OCI-LY7 (cell line): ENCODE measurements around the gene CHST13. TPM values are rescaled to one million over a fixed set of nuclear protein-coding genes. Genes with fewer than 3 reads are reported as not detected.
A peak's percentile ranks its signal among the peaks of the same experiment; 100 is the strongest.

Experiments used
- Bru-seq: library from RNA; stranded (reverse); fragments of 400-500 nt; gene quantifications from one replicate; lab custom pipeline; 2021; lab: Mats Ljungman, UMichigan
- BruChase-seq, 2 experiments: library from RNA; stranded (reverse); fragments of 400-500 nt; gene quantifications; one replicate each; lab custom pipeline; 2021; lab: Mats Ljungman, UMichigan
- BruUV-seq: library from RNA; stranded (reverse); fragments of 400-500 nt; replicated peaks from 2 replicates; lab custom pipeline; 2021; lab: Mats Ljungman, UMichigan
- CTCF ChIA-PET: fragments of 300-600 bp; sonication (Branson Sonifier 250); formaldehyde crosslinking; loops from one replicate; lab custom pipeline; 2022; ENCODE audit warnings: antibody characterized with exemption; ENCODE audit not compliant: unreplicated experiment; lab: Charles Lee
- POLR2A ChIA-PET: fragments of 300-600 bp; sonication (Branson Sonifier 250); formaldehyde crosslinking; loops from one replicate; lab custom pipeline; 2022; ENCODE audit warnings: antibody characterized with exemption; lab: Charles Lee
- DNase-seq: peaks from one replicate; pipeline ENCODE4 v3.0.0-alpha.2; 2015; ENCODE audit warnings: low spot score
- H2AFZ ChIP-seq: fragments of 200-600 bp; sonication (generic), shearing (Covaris generic); 2 replicates; pipeline ENCODE4 v1.6.1; 2014; ENCODE audit warnings: mild to moderate bottlenecking, antibody characterized with exemption, low read length, moderate library complexity
- H3K27ac ChIP-seq: fragments of 200-600 bp; sonication (generic); 2 replicates; pipeline ENCODE4 v1.5.1; 2014; ENCODE audit warnings: mixed run types, low read depth, mild to moderate bottlenecking, moderate library complexity, low read length, inconsistent platforms; ENCODE audit not compliant: poor library complexity, severe bottlenecking
- H3K36me3 ChIP-seq: fragments of 200-600 bp; sonication (generic); 2 replicates; pipeline ENCODE4 v1.6.1; 2014; ENCODE audit warnings: mild to moderate bottlenecking, antibody characterized with exemption, low read length, moderate library complexity, mixed read lengths; ENCODE audit not compliant: insufficient read depth
- H3K4me1 ChIP-seq: fragments of 200-600 bp; sonication (generic); 2 replicates; pipeline ENCODE4 v1.5.1; 2014; ENCODE audit warnings: mild to moderate bottlenecking, low read length; ENCODE audit not compliant: insufficient read depth, poor library complexity, severe bottlenecking
- H3K4me2 ChIP-seq: fragments of 200-600 bp; sonication (generic); 2 replicates; pipeline ENCODE4 v1.6.1; 2014; ENCODE audit warnings: mild to moderate bottlenecking, low read length
- H3K4me3 ChIP-seq: fragments of 200-600 bp; sonication (generic); 2 replicates; pipeline ENCODE4 v1.5.1; 2014; ENCODE audit warnings: mild to moderate bottlenecking, low read depth, low read length; ENCODE audit not compliant: poor library complexity, severe bottlenecking
- H3K79me2 ChIP-seq: fragments of 200-600 bp; sonication (generic); 2 replicates; pipeline ENCODE4 v1.6.1; 2016; ENCODE audit warnings: low read depth, mild to moderate bottlenecking, low read length, moderate library complexity, mixed read lengths; ENCODE audit not compliant: insufficient read depth
- H3K9me2 ChIP-seq: fragments of 200-600 bp; sonication (generic); 2 replicates; pipeline ENCODE4 v1.6.1; 2016; ENCODE audit warnings: mild to moderate bottlenecking, low read length, mixed read lengths; ENCODE audit not compliant: insufficient read depth
- H3K9me3 ChIP-seq: fragments of 200-600 bp; sonication (generic); 2 replicates; pipeline ENCODE4 v1.6.1; 2014; ENCODE audit warnings: mild to moderate bottlenecking, mixed run types, low read length, mixed read lengths
- H4K20me1 ChIP-seq: fragments of 200-600 bp; sonication (generic); 2 replicates; pipeline ENCODE4 v1.6.1; 2014; ENCODE audit warnings: mild to moderate bottlenecking, antibody characterized with exemption, low read length, moderate library complexity, mixed read lengths; ENCODE audit not compliant: insufficient read depth
- EZH2phosphoT487 ChIP-seq: fragments of 200-600 bp; sonication (generic); IDR thresholded peaks from 2 replicates; pipeline ENCODE4 v1.6.1; 2018; ENCODE audit warnings: low read depth, borderline replicate concordance, mild to moderate bottlenecking, mixed run types, antibody characterized with exemption, low read length, moderate library complexity, mixed read lengths
- intact Hi-C: fragments of 100-400 bp; cut with micrococcal nuclease; formaldehyde crosslinking; loops from one replicate; pipeline ENCODE4 v1.10.0; 2022; ENCODE audit not compliant: unreplicated experiment
- long read RNA-seq: library from polyadenylated mRNA; stranded (forward); transcript quantifications from one replicate; pipeline ENCODE4 v2.0.0, GENCODE V29; 2022
- total RNA-seq, 2 experiments: library from RNA; depleted of rRNA in 1 of 2; stranded (reverse); fragments of >200 nt in 1 of 2; shearing (Covaris generic) in 1 of 2; gene quantifications; 2 replicates each; pipeline ENCODE4 v1.2.3, GENCODE V29; 2014 to 2022
- TF ChIP-seq, protein P1 (sequence below): fragments of 200-600 bp; sonication (generic); conservative IDR thresholded peaks from 2 replicates; pipeline ENCODE4 v1.5.1; 2014; ENCODE audit warnings: mild to moderate bottlenecking, antibody characterized with exemption, low read length, moderate library complexity, mixed read lengths

CHST13 gene, protein sequence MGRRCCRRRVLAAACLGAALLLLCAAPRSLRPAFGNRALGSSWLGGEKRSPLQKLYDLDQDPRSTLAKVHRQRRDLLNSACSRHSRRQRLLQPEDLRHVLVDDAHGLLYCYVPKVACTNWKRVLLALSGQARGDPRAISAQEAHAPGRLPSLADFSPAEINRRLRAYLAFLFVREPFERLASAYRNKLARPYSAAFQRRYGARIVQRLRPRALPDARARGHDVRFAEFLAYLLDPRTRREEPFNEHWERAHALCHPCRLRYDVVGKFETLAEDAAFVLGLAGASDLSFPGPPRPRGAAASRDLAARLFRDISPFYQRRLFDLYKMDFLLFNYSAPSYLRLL
- total RNA-seq (2014; rRNA removed; shearing (Covaris generic)) (not detected in 2 replicates), total RNA-seq (2022) (not detected in 2 replicates), Bru-seq, nascent RNA (not detected), BruChase-seq, experiment 1, labeled RNA remaining after a 6-hour chase (not detected), BruChase-seq, experiment 2, labeled RNA remaining after a 2-hour chase (not detected)
- long read RNA-seq = 0 reads

DNA sequence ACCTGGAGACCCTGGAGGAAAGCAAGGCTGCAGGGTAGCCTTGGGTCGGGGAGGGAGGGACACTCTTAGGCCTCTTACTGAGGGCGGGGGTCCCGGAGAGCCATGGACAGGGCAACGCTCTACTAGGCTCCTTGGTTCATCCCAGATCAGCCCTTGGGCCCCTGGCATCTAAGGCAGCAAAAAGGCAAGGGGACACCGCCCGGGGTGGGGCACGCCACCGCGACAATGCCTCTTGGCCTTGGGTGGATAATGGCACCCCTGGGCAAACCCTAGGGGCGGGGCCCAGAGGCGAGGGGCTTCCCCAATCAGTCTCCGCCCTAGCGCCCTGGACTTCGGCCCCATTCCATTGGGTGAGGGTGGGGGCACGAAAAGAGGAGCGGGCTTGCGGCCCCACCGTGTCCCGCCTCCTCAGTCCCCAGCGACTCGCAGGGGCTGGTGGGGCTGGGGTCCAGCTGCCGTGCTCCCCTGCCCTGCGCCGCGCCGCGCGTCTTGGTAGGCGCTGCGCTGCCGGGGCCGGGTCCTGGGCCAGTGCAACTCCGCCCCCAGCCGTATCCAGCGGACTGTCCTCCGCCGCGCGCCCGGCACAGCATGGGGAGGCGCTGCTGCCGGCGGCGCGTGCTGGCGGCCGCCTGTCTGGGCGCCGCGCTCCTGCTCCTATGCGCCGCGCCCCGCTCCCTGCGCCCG, at the start of gene CHST13:
CHST13 (plus strand) TSS at position 411 of the 684 bp plus-strand sequence; CDS start at position 589, 178 bp downstream.
- CTCF ChIA-PET = no interaction called here
- Histone ChIP-seq H2AFZ (no peak within 1 kb of the TSS), H3K4me3 (no peak within 1 kb of the TSS), H3K9me2 (no peaks in the 10 kb centered on the region), H3K4me2 (no peak within 1 kb of the TSS), H3K27ac (no peak within 1 kb of the TSS), H4K20me1 (no peaks in the 10 kb centered on the region), H3K79me2 (no peaks in the 10 kb centered on the region), H3K4me1 (no peaks in the 10 kb centered on the region), H3K9me3 (no peaks in the 10 kb centered on the region), H3K36me3 (no peaks in the 10 kb centered on the region)
- TF ChIP-seq, protein P1, sequence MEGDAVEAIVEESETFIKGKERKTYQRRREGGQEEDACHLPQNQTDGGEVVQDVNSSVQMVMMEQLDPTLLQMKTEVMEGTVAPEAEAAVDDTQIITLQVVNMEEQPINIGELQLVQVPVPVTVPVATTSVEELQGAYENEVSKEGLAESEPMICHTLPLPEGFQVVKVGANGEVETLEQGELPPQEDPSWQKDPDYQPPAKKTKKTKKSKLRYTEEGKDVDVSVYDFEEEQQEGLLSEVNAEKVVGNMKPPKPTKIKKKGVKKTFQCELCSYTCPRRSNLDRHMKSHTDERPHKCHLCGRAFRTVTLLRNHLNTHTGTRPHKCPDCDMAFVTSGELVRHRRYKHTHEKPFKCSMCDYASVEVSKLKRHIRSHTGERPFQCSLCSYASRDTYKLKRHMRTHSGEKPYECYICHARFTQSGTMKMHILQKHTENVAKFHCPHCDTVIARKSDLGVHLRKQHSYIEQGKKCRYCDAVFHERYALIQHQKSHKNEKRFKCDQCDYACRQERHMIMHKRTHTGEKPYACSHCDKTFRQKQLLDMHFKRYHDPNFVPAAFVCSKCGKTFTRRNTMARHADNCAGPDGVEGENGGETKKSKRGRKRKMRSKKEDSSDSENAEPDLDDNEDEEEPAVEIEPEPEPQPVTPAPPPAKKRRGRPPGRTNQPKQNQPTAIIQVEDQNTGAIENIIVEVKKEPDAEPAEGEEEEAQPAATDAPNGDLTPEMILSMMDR = no peak
- TF ChIP-seq EZH2phosphoT487 = no peak
- DNase-seq = no peak
- POLR2A ChIA-PET = no interaction called here
- BruUV-seq = no TSS peak
- intact Hi-C loops = no loop called here

DNA sequence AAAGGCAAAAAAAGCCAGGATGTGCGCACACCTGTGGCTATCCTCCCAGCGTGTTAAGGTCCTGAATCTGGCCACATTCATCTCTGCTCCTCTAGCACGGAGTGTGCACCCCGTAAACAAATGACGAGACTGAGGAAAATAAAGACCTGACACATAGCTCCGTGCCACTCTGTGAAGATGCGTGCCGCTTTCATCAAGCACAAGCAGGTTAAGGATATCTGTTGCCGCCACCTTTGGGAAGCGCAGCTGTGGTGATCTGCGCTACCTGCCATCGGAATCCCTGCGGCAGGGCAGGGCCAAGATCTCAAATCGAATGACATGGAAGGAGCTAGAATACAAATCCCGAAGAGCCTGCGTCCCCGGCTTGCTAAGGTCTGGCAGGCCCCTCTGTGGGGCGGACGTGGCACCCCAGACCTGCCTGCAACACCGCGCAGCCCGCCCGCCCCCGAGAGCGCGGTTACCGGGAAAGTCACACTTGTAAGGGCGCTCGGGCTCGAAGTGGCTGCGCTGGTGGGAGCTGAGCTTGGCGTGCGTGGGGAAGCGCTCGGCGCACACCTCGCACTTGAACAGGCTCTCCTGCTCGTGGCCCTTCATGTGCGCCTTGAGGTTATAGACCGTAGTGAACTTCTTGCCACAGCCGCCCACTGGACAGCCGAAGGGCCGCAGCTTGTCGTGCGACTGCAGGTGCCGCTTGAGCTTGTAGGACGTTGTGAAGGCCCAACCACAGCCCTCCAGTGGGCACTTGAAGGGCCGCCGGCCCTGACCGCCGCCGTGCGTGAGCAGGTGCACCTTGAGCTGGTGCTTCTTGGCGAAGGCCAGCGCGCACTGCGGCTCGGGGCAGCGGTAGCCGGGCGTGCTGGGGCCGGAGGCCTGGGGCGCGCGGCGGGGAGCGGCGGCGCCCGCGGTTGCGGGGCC, 49.2 kb upstream of the CHST13 start:
- no peaks in the 10 kb centered on the region for H3K9me3 ChIP-seq
- H2AFZ ChIP-seq = no peak overlapping the region
- H3K9me2 ChIP-seq = no peaks in the 10 kb centered on the region
- ChIA-PET POLR2A (no interaction called here), CTCF (no interaction called here)
- H3K27ac ChIP-seq = peak overlapping the region; percentile 34
- intact Hi-C loops = loop anchor here (1.0 to 10.0 kb wide), 3 partner anchors 117 to 228 kb away; partner anchors contain the start of gene KLF15
- DNase-seq = peak; percentile 52
- peaks cover 29% of the 10 kb centered on the region for H3K79me2 ChIP-seq
- TF ChIP-seq, protein P1 = no peak
- TF ChIP-seq EZH2phosphoT487 = no peak
- H3K36me3 ChIP-seq = peaks cover 32% of the 10 kb centered on the region
- H4K20me1 ChIP-seq = peaks cover 15% of the 10 kb centered on the region; the same call in 1 of the 2 replicates
- H3K4me2 ChIP-seq = peak overlapping the region; percentile 85
- BruUV-seq = no TSS peak
- peak overlapping the region; percentile 76 for H3K4me3 ChIP-seq
- peaks cover 35% of the 10 kb centered on the region for H3K4me1 ChIP-seq
